ENCODE data around the gene HOXD4. TPM values are rescaled to one million over a fixed set of nuclear protein-coding genes. Genes with fewer than 3 reads are reported as not detected.
A peak's percentile ranks its signal among the peaks of the same experiment; 100 is the strongest.

HOXD4 gene
- polyA plus RNA-seq, 1 of the 3 experiments (the other 2 are of a cell fraction) = 1.0 TPM

GRCh38 chr2:176156301-176156806, 5.0 kb downstream of the HOXD4 start:
- Histone ChIP-seq H3K4me1 (ENCODE audit: control insufficient read depth in 1 of 2, insufficient read depth in 2 of 2, low read depth in 1 of 2, low read length in 1 of 2) (peaks cover 0 to 8% of the 10 kb centered on the region in 2 experiments; a peak in 2 of 4 replicates), H4K20me1 (ENCODE audit: insufficient read depth) (no peaks in the 10 kb centered on the region), H3K27me3 (ENCODE audit: insufficient read depth) (no peaks in the 10 kb centered on the region), H3K36me3 (replicated peaks in 1 of 2; ENCODE audit: control insufficient read depth in 1 of 2, insufficient read depth in 2 of 2, low read length in 1 of 2) (peaks cover 0 to 27% of the 10 kb centered on the region in 2 experiments), H3K4me3 (ENCODE audit: low read depth in 2 of 2, low read length in 1 of 2) (peak overlapping the region in 1 of 2 experiments; percentile 54; a peak in 2 of 4 replicates), H3K79me2 (ENCODE audit: insufficient read depth) (no peaks in the 10 kb centered on the region), H3K4me2 (0 out of 2 replicates have a peak overlapping the region, but pooled peaks have one; percentile 81), H3K9me3 (no peaks in the 10 kb centered on the region), H3K9me2 (no peaks in the 10 kb centered on the region), H3F3A (replicated peaks; ENCODE audit: insufficient read depth) (no peaks in the 10 kb centered on the region), H3K27ac (ENCODE audit: low read depth in 2 of 2, low read length in 1 of 2) (peak overlapping the region in 1 of 2 experiments; percentile 89; a peak in 2 of 4 replicates), H3K9ac (no peak overlapping the region), H2AFZ (ENCODE audit: low read depth) (no peak overlapping the region)
- 97% methylated on average over 6 of the region's 8 CpGs for WGBS (ENCODE audit: low lambda C conversion rate)
- ChIA-PET POLR2A (interaction anchor here (2.3 kb wide), 1 partner anchor 20 kb away, joined by 9 read pairs; no protein-coding TSS in a partner anchor), CTCF (interaction anchor here (1.4 to 6.2 kb wide), 3 partner anchors 13 to 298 kb away, joined by 5 to 53 read pairs (median 14); no protein-coding TSS in a partner anchor)
- TF ChIP-seq TCF12 (IDR thresholded peaks at IDR 0.05) (no peak), REST (IDR thresholded peaks at IDR 0.05; ENCODE audit: low read depth, low read length) (no peak), ZBTB33 (IDR thresholded peaks at IDR 0.05; ENCODE audit: borderline replicate concordance, low read depth) (no peak), EP300 (IDR thresholded peaks at IDR 0.05; ENCODE audit: borderline replicate concordance in 1 of 2, low read depth in 1 of 2, low read length in 1 of 2) (no peak), FOXM1 (IDR thresholded peaks at IDR 0.05; ENCODE audit: low read depth) (no peak), EZH2phosphoT487 (IDR thresholded peaks at IDR 0.05; ENCODE audit: borderline replicate concordance, low read depth) (no peak), CHD2 (IDR thresholded peaks at IDR 0.05; ENCODE audit: low read length, partially characterized antibody) (no peak), PBX3 (IDR thresholded peaks at IDR 0.05) (no peak), GATA2 (CRISPR knock-in tag; IDR thresholded peaks at IDR 0.05) (no peak), FOSL2 (IDR thresholded peaks at IDR 0.05; ENCODE audit: borderline replicate concordance, low read depth) (no peak), SIN3A (IDR thresholded peaks at IDR 0.05; ENCODE audit: borderline replicate concordance, low read depth, low read length) (no peak), YY1 (IDR thresholded peaks at IDR 0.05; ENCODE audit: low read depth) (no peak), RXRA (IDR thresholded peaks at IDR 0.05; ENCODE audit: borderline replicate concordance, low read depth) (no peak), RAD21 (IDR thresholded peaks at IDR 0.05; ENCODE audit: low read length) (no peak), USF2 (IDR thresholded peaks at IDR 0.05; ENCODE audit: borderline replicate concordance, low read depth, low read length) (no peak)
- peak; percentile 66 for DNase-seq

Measured in SK-N-SH (cell line).